SHP77 treated with DMSO at 0.1 percent for 48 hours (cell line): ENCODE data around the gene SLITRK3.
"Not testable (repeated sequence)": the region's sequence is repeated elsewhere in the genome, so short reads cannot be mapped to it uniquely, and the experiment has no call there.

Experiments used
- DNase-seq: peaks from one replicate; lab custom pipeline; 2025; lab: John Stamatoyannopoulos, UW

Gene SLITRK3

DNA sequence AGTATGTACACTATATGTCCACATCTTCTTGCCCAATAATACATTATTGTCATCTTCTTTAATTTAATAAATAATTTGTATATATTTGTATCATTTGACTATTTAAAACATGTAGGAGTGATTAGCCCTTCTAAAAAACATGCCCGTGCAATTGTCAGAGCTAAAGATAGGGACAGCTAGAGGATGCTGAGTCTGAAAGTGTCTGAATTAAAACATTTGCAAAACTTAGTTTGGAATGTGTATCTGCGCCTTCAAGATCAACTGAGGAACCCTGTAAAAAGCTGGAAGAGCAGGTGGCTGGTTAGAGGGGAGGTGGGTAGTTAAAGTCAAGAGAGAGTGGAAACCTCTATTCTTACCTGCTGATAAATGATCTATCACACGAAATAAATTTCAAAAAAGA, 4.7 kb downstream of the SLITRK3 start:
- no peak for DNase-seq

GRCh38 chr3:165188452-165188851, 7.7 kb downstream of the SLITRK3 start:
- DNase-seq: no peak

GRCh38 chr3:165185707-165186327, 10.4 kb downstream of the SLITRK3 start:
- peak; percentile 47 for DNase-seq

DNA sequence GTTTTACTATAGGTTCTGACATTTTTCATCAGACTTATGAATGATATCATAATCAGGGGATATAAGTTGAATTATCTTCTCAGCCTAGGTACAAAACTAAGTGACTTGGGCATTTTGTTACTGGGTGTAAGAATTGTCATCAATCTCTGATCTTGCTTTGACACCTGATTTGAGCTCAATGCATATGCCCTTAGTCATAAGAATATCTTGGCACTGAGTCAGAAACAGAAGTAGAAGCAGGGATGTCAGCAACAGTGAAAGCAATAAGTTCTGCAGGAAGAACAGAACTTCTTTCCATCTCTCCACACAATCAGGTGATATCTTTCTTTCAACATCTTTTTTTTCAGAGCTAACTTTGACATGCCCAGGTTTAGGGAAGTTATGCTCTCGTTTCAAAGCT, 14.6 kb downstream of the SLITRK3 start:
- DNase-seq: no peak

GRCh38 chr3:165170236-165170635, 25.9 kb downstream of the SLITRK3 start:
- no peak for DNase-seq

DNA sequence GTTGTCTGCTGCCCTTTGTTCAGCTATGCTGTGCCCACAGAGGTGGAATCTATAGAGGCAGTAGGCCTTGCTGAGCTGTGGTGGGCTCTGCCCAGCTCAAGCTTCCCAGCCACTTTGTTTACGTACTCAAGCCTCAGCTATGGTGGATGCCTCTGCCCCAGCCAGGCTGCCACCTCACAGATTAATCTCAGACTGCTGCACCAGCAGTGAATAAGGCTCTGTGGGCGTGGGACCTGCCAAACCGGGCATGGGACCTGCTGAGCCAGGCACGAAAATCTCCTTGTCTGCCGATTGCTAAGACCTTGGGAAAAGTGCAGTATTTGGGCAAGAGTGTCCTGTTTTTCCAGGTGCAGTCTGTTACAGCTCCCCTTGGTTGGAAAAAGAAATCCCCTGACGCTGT, 26.8 kb downstream of the SLITRK3 start:
- no peak for DNase-seq

DNA sequence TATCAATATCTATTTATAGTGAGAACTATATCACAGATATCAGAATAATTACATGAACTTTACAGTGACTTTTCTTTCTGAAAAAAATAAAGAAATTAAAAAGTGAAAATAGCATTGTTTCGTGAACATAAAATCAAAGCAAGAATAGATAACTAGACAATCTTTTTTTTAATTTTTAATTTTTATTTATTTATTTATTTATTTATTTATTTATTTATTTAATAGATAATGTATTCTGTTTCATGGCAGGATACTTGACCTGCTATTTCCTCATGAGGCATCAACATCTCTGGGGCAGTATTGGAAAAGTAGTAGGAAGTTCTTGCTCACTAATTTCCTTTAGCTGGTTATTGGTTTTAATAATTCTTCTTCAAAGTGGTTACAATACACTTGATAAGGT, 33.3 kb downstream of the SLITRK3 start:
- DNase-seq: no peak

GRCh38 chr3:165159760-165160421, 36.3 kb downstream of the SLITRK3 start:
- no peak for DNase-seq

DNA sequence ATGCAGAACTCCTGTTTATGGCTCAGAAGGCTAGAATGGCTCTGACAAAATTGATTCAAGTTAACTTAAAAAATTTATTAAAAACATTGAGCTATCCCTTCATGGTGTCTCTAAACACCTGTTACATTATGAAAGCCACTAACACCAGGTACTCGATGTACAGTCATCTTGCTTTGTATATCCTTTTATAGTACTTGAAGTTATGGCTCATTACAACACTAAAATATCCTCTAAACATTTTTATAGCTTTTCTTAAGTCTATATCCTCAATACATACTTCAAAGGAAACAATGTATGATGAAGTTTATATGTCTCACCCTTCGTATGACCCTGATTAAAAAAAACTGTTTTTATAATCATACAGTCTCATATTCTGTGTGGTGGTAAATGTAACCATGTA, 38.2 kb downstream of the SLITRK3 start:
- DNase-seq: no peak

- no peak for DNase-seq
Observed at GRCh38 chr3:165156757-165157420, 39.3 kb downstream of the SLITRK3 start.

DNA sequence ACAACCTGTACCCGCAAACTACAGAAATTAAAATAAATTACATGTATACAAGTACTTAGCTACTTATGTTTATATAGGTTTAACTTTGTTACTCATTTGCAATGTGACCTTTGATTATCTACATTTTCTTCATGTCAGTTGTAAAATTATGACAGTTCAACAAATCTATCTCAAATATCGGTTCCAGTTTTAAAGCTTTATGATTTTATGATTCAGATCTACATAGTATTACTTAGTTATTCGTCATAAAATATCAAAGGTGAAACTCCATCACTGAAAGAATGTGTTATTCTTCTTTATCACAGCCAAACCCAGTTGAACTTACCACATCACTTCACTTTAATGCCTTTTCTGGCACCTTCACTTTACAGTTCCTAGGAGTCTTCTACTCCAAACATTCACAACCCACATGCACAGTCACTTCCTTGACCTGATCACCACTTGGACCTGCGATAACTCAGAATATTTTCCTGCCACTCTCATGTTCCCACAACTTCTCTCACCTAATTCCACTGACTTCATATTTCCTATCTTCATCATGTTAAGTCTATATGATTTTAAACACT, 47.2 kb downstream of the SLITRK3 start:
- no peak for DNase-seq

- no peak for DNase-seq
Observed at GRCh38 chr3:165144271-165144670, 51.9 kb downstream of the SLITRK3 start.

DNA sequence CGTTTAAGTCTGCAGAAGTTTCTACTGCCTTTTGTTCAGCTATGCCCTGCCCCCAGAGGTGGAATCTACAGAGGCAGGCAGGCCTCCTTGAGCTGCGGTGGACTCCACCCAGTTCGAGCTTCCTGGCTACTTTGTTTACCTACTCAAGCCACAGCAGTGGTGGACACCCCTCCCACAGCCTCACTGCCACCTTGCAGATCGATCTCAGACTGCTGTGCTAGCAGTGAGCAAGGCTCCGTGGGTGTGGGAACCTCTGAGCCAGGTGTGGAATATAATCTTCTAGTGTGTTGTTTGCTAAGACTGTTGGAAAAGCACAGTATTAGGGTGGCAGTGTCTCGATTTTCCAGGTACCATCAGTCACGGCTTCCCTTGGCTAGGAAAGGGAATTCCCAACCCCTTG, 56.3 kb downstream of the SLITRK3 start:
- DNase-seq: not testable (repeated sequence)
